ENCODE data around the gene FAM151A.

DNA sequence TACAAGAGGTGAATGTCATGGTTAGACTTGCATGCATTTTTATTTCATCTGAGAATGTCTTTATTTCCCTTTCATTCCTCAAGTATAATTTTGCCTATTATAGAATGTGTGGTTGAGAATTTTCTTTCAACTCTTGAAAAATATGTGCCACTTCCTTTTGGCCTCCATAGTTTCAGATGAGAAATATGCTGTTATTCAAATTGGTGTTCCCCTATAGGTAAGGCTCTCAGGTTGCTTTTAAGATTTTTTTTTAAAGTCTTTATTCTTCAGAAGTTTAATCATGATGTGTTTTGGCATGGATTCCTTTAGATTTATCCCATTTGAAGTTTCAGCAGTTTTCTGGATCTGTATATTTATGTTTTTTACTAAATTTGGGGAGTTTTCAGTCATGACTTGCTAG, 20.4 kb upstream of the FAM151A start:
- TF ChIP-seq, protein P1, sequence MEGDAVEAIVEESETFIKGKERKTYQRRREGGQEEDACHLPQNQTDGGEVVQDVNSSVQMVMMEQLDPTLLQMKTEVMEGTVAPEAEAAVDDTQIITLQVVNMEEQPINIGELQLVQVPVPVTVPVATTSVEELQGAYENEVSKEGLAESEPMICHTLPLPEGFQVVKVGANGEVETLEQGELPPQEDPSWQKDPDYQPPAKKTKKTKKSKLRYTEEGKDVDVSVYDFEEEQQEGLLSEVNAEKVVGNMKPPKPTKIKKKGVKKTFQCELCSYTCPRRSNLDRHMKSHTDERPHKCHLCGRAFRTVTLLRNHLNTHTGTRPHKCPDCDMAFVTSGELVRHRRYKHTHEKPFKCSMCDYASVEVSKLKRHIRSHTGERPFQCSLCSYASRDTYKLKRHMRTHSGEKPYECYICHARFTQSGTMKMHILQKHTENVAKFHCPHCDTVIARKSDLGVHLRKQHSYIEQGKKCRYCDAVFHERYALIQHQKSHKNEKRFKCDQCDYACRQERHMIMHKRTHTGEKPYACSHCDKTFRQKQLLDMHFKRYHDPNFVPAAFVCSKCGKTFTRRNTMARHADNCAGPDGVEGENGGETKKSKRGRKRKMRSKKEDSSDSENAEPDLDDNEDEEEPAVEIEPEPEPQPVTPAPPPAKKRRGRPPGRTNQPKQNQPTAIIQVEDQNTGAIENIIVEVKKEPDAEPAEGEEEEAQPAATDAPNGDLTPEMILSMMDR (conservative IDR thresholded peaks at IDR 0.05; ENCODE audit: low read depth in 2 of 2) = no peak
- TF ChIP-seq CREB1 (CRISPR knock-in tag; IDR thresholded peaks at IDR 0.05; ENCODE audit: low read depth) (no peak), EZH2 (IDR thresholded peaks at IDR 0.05; ENCODE audit: low read depth, unreplicated experiment) (no peak), EZH2phosphoT487 (IDR thresholded peaks at IDR 0.05; ENCODE audit: unreplicated experiment) (no peak), POLR2AphosphoS5 (IDR thresholded peaks at IDR 0.05; ENCODE audit: low read depth) (no peak)
- TF ChIP-seq, protein P2, sequence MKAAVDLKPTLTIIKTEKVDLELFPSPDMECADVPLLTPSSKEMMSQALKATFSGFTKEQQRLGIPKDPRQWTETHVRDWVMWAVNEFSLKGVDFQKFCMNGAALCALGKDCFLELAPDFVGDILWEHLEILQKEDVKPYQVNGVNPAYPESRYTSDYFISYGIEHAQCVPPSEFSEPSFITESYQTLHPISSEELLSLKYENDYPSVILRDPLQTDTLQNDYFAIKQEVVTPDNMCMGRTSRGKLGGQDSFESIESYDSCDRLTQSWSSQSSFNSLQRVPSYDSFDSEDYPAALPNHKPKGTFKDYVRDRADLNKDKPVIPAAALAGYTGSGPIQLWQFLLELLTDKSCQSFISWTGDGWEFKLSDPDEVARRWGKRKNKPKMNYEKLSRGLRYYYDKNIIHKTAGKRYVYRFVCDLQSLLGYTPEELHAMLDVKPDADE (IDR thresholded peaks at IDR 0.05) = no peak
- TF ChIP-seq, protein P3, sequence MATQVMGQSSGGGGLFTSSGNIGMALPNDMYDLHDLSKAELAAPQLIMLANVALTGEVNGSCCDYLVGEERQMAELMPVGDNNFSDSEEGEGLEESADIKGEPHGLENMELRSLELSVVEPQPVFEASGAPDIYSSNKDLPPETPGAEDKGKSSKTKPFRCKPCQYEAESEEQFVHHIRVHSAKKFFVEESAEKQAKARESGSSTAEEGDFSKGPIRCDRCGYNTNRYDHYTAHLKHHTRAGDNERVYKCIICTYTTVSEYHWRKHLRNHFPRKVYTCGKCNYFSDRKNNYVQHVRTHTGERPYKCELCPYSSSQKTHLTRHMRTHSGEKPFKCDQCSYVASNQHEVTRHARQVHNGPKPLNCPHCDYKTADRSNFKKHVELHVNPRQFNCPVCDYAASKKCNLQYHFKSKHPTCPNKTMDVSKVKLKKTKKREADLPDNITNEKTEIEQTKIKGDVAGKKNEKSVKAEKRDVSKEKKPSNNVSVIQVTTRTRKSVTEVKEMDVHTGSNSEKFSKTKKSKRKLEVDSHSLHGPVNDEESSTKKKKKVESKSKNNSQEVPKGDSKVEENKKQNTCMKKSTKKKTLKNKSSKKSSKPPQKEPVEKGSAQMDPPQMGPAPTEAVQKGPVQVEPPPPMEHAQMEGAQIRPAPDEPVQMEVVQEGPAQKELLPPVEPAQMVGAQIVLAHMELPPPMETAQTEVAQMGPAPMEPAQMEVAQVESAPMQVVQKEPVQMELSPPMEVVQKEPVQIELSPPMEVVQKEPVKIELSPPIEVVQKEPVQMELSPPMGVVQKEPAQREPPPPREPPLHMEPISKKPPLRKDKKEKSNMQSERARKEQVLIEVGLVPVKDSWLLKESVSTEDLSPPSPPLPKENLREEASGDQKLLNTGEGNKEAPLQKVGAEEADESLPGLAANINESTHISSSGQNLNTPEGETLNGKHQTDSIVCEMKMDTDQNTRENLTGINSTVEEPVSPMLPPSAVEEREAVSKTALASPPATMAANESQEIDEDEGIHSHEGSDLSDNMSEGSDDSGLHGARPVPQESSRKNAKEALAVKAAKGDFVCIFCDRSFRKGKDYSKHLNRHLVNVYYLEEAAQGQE (IDR thresholded peaks at IDR 0.05; ENCODE audit: unreplicated experiment) = no peak

Measured in GM23338 (cell line).